PC-9 (cell line): ENCODE results near the gene RAB30. TPM values are rescaled to one million over a fixed set of nuclear protein-coding genes. Genes with fewer than 3 reads are reported as not detected.
A peak's percentile ranks its signal among the peaks of the same experiment; 100 is the strongest.

Experiments used
- BruUV-seq: library from RNA; stranded (reverse); fragments of 400-500 nt; replicated peaks from 2 replicates; lab custom pipeline; 2021; lab: Mats Ljungman, UMichigan
- CTCF ChIA-PET: fragments of 300-600 bp; sonication (Branson Sonifier 250); formaldehyde crosslinking; loops from one replicate; lab custom pipeline; 2022; ENCODE audit warnings: antibody characterized with exemption; lab: Charles Lee
- POLR2A ChIA-PET: fragments of 300-600 bp; sonication (Branson Sonifier 250); formaldehyde crosslinking; loops from one replicate; lab custom pipeline; 2022; ENCODE audit warnings: antibody characterized with exemption; ENCODE audit not compliant: unreplicated experiment; lab: Charles Lee
- DNase-seq, 2 experiments: peaks; one replicate each; pipeline versions ENCODE4 v3.0.0 to v3.0.0-alpha.2; 2015 to 2022; ENCODE audit warnings: mixed read lengths in 1 of 2
- H2AFZ ChIP-seq: fragments of 200-600 bp; sonication (generic); 2 replicates; pipeline ENCODE4 v1.8.1; 2017; ENCODE audit warnings: antibody characterized with exemption
- H3F3A ChIP-seq: fragments of 200-600 bp; sonication (generic); 2 replicates; pipeline ENCODE4 v1.8.1; 2017; ENCODE audit warnings: antibody characterized with exemption, mild to moderate bottlenecking, low read depth; ENCODE audit not compliant: insufficient read depth
- H3K27ac ChIP-seq: fragments of 200-600 bp; sonication (generic); 2 replicates; pipeline ENCODE4 v1.6.1; 2016; ENCODE audit warnings: mixed run types
- H3K27me3 ChIP-seq: fragments of 200-600 bp; sonication (generic); 2 replicates; pipeline ENCODE4 v1.6.1; 2016; ENCODE audit warnings: low read depth, mixed run types; ENCODE audit not compliant: insufficient read depth
- H3K36me3 ChIP-seq: fragments of 200-600 bp; sonication (generic); 2 replicates; pipeline ENCODE4 v1.6.1; 2016; ENCODE audit warnings: low read depth, mixed run types
- H3K4me1 ChIP-seq: fragments of 200-600 bp; sonication (generic); replicated peaks from 2 replicates; pipeline ENCODE4 v1.6.1; 2016; ENCODE audit warnings: mixed run types; ENCODE audit not compliant: insufficient read depth
- H3K4me2 ChIP-seq: fragments of 200-600 bp; sonication (generic); 2 replicates; pipeline ENCODE4 v1.6.1; 2017; ENCODE audit warnings: mixed run types
- H3K4me3 ChIP-seq: fragments of 200-600 bp; sonication (generic); 2 replicates; pipeline ENCODE4 v1.6.1; 2016; ENCODE audit warnings: mixed run types
- H3K79me2 ChIP-seq: fragments of 200-600 bp; sonication (generic); 2 replicates; pipeline ENCODE4 v1.6.1; 2017; ENCODE audit warnings: low read depth, mixed run types
- H3K9me2 ChIP-seq: fragments of 200-600 bp; sonication (generic); 2 replicates; pipeline ENCODE4 v1.8.1; 2017; ENCODE audit warnings: mild to moderate bottlenecking; ENCODE audit not compliant: insufficient read depth
- H3K9me3 ChIP-seq: fragments of 200-600 bp; sonication (generic); 2 replicates; pipeline ENCODE4 v1.8.1; 2016; ENCODE audit warnings: low read depth; ENCODE audit not compliant: insufficient read depth
- H4K20me1 ChIP-seq: fragments of 200-600 bp; sonication (generic); 2 replicates; pipeline ENCODE4 v1.8.1; 2017; ENCODE audit not compliant: insufficient read depth
- EZH2 ChIP-seq: fragments of 200-600 bp; sonication (generic); IDR thresholded peaks from 2 replicates; pipeline ENCODE4 v1.8.0; 2017; ENCODE audit warnings: antibody characterized with exemption, low read depth
- intact Hi-C: fragments of 100-400 bp; cut with micrococcal nuclease; formaldehyde crosslinking; loops from one replicate; pipeline ENCODE4 v1.10.0; 2022; ENCODE audit not compliant: unreplicated experiment
- total RNA-seq: library from RNA; stranded (reverse); gene quantifications from 2 replicates; pipeline ENCODE4 v1.2.3, GENCODE V29; 2021
- TF ChIP-seq, protein P1 (sequence below): fragments of 200-600 bp; sonication (generic); conservative IDR thresholded peaks from 2 replicates; pipeline ENCODE4 v1.6.1; 2017; ENCODE audit warnings: mixed run types, antibody characterized with exemption, mild to moderate bottlenecking, moderate library complexity

Gene RAB30
- total RNA-seq, 1 experiment from 2014 or later: 3.6 TPM

DNA sequence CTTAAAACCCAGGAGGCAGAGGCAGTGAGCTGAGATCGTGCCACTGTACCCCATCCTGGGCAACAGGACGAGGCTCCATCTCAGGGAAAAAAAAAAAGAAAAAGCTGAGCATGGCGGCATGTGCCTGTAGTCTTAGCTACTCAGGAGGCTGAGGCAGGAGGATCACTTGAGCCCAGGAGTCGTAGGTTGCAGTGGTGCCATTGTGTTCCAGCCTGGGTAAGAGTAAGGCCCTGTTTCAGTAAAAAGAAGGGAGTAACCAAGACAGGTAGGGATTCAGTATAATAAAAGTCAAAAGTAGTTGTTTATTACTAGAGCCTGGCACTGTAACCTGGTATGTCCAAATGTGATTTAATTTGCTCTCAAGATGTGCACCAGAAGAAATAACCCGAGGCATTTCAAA lies 8.1 kb upstream of the RAB30 start:
- H3K4me2 ChIP-seq: no peak overlapping the region
- H3K9me2 ChIP-seq: no peaks in the 10 kb centered on the region
- TF ChIP-seq, protein P1, sequence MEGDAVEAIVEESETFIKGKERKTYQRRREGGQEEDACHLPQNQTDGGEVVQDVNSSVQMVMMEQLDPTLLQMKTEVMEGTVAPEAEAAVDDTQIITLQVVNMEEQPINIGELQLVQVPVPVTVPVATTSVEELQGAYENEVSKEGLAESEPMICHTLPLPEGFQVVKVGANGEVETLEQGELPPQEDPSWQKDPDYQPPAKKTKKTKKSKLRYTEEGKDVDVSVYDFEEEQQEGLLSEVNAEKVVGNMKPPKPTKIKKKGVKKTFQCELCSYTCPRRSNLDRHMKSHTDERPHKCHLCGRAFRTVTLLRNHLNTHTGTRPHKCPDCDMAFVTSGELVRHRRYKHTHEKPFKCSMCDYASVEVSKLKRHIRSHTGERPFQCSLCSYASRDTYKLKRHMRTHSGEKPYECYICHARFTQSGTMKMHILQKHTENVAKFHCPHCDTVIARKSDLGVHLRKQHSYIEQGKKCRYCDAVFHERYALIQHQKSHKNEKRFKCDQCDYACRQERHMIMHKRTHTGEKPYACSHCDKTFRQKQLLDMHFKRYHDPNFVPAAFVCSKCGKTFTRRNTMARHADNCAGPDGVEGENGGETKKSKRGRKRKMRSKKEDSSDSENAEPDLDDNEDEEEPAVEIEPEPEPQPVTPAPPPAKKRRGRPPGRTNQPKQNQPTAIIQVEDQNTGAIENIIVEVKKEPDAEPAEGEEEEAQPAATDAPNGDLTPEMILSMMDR: no peak
- no peak for TF ChIP-seq EZH2
- H3K4me3 ChIP-seq: no peak overlapping the region
- H3F3A ChIP-seq: peaks cover 38% of the 10 kb centered on the region; the same call in 1 of the 2 replicates
- 0 out of 2 replicates have a peak, but pooled peaks cover 6% of the 10 kb centered on the region for H3K36me3 ChIP-seq
- CTCF ChIA-PET: no interaction called here
- no peaks in the 10 kb centered on the region for H3K27me3 ChIP-seq
- DNase-seq: no peak
- H3K79me2 ChIP-seq: no peaks in the 10 kb centered on the region
- POLR2A ChIA-PET: no interaction called here
- H2AFZ ChIP-seq: no peak overlapping the region
- intact Hi-C loops: loop anchor here (10.0 kb wide), 1 partner anchor 205 kb away; the partner anchor contains the start of gene CCDC90B
- no TSS peak for BruUV-seq
- H3K9me3 ChIP-seq: no peaks in the 10 kb centered on the region
- H4K20me1 ChIP-seq: no peaks in the 10 kb centered on the region; the same call in 1 of the 2 replicates
- no peaks in the 10 kb centered on the region for H3K4me1 ChIP-seq
- no peak overlapping the region for H3K27ac ChIP-seq

DNA sequence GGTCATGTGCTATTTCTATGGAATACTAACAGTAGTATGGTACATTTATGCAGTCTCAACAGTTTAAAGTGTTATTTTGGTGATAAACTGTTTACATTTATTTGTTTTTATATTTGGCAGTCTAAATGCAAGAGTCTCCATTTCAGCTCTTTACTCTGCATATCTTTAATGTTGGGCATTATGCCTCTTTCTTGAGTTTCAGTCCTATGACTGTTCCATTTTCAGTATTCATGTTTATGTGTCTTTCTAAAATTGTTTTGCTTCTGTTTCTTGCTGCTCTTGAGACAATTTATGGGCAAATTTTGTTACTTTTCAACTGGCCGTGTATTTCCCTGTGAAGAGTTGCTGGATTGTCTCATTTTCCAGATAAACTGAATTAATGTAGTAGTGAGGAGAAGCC lies 6.6 kb upstream of the RAB30 start:
- ChIA-PET POLR2A (no interaction called here), CTCF (no interaction called here)
- peaks cover 9% of the 10 kb centered on the region for H3K4me1 ChIP-seq
- H3K79me2 ChIP-seq: peaks cover 13% of the 10 kb centered on the region
- TF ChIP-seq EZH2: no peak
- TF ChIP-seq, protein P1: no peak
- intact Hi-C loops: loop anchor here (10.0 kb wide), 1 partner anchor 207 kb away; the partner anchor contains the start of gene CCDC90B
- H3F3A ChIP-seq: peaks cover 38% of the 10 kb centered on the region; the same call in 1 of the 2 replicates
- no peak overlapping the region for H3K27ac ChIP-seq
- DNase-seq: no peak
- no peak overlapping the region for H3K4me3 ChIP-seq
- no TSS peak for BruUV-seq
- H3K4me2 ChIP-seq: no peak overlapping the region
- peaks cover 14% of the 10 kb centered on the region for H3K36me3 ChIP-seq
- H3K9me2 ChIP-seq: no peaks in the 10 kb centered on the region
- no peaks in the 10 kb centered on the region; the same call in 1 of the 2 replicates for H4K20me1 ChIP-seq
- H2AFZ ChIP-seq: no peak overlapping the region
- no peaks in the 10 kb centered on the region for H3K27me3 ChIP-seq
- no peaks in the 10 kb centered on the region for H3K9me3 ChIP-seq

DNA sequence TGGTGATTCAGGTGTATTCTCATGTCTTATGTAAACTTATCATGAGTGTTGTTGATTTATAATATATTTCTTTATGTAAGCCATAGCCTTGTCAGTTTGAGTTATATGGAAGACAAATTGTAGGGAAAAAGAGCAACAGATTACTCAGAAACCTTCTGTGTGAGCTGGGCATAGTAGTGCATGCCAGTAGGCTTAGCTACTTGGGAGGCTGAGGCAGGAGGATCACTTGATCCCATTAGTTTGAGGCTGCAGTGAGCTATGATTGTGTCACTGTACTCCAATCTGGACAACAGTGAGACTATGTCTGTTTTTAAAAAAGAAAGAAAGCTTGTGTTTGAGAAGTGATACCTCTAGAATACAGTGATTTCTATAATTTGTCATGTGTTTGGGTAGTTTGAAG lies 2.2 kb upstream of the RAB30 start:
- CTCF ChIA-PET: interaction anchor here (1.1 kb wide), 1 partner anchor 9 kb away, joined by 4 read pairs; no protein-coding TSS in a partner anchor

More for the DNA sequence above, 2.2 kb upstream of the RAB30 start:
- no TSS peak for BruUV-seq
- H4K20me1 ChIP-seq: no peaks in the 10 kb centered on the region
- H3K27ac ChIP-seq: no peak overlapping the region
- peaks cover 27% of the 10 kb centered on the region for H3K79me2 ChIP-seq
- peaks cover 37% of the 10 kb centered on the region for H3K4me1 ChIP-seq
- POLR2A ChIA-PET: interaction anchor here (0.6 to 0.7 kb wide), 3 partner anchors 120 to 765 kb away, joined by 4 to 5 read pairs (median 4); partner anchors contain the start of gene ANKRD42
- H3K27me3 ChIP-seq: no peaks in the 10 kb centered on the region
- H3F3A ChIP-seq: peaks cover 37% of the 10 kb centered on the region; the same call in 1 of the 2 replicates
- TF ChIP-seq, protein P1: no peak
- no peak for TF ChIP-seq EZH2
- H3K4me2 ChIP-seq: peak overlapping the region; percentile 85
- H3K4me3 ChIP-seq: peak overlapping the region; percentile 91; the same call in 1 of the 2 replicates
- no peaks in the 10 kb centered on the region for H3K9me3 ChIP-seq
- H2AFZ ChIP-seq: no peak overlapping the region
- DNase-seq: no peak
- no peaks in the 10 kb centered on the region for H3K9me2 ChIP-seq
- intact Hi-C loops: loop anchor here (5.0 to 10.0 kb wide), 2 partner anchors 92 to 211 kb away; partner anchors contain the start of gene CCDC90B
- H3K36me3 ChIP-seq: peaks cover 16% of the 10 kb centered on the region
